Measurements from ENCODE around the gene NCOA7.
"Not testable (repeated sequence)": the region's sequence is repeated elsewhere in the genome, so short reads cannot be mapped to it uniquely, and the experiment has no call there.

The NCOA7 gene

DNA sequence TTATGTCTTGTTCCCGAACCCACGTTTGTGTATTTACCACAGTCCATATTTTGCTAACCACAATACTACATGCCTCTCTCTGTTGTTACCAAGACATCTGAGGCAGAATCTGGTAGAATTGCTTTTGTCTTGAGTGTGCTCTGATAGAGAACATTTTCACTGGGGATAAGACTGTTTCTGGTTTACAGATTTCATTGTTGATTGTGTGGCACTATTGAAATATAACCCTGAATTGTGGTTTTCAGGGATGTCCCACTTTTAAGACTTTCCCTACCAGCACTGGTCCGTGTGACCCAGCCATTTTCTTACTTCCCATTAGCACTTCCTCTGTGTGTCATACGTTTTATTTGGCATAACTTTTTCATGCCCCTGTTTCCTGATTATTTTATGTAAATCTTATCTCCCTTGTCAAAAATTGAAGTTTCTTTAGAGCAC, 12.2 kb downstream of the NCOA7 start:
- H3K27ac ChIP-seq (ENCODE audit: low read depth, low read length), result peak overlapping the region; percentile 43
- H3K4me3 ChIP-seq (ENCODE audit: low read length), result peak overlapping the region; percentile 42
- peak overlapping the region; percentile 52 for H3K4me2 ChIP-seq (ENCODE audit: low read length)
- peaks cover 93% of the 10 kb centered on the region for H3K4me1 ChIP-seq (ENCODE audit: control insufficient read depth, low read length)
- peaks cover 92% of the 10 kb centered on the region for H3K79me2 ChIP-seq (ENCODE audit: control insufficient read depth, low read length)
- no peaks in the 10 kb centered on the region for H3K9me3 ChIP-seq (ENCODE audit: control insufficient read depth, insufficient read depth, low read length)
- H4K20me1 ChIP-seq (ENCODE audit: control insufficient read depth, insufficient read depth, low read depth, low read length), result no peaks in the 10 kb centered on the region
- peaks cover 77% of the 10 kb centered on the region for H3K36me3 ChIP-seq (ENCODE audit: control insufficient read depth, low read length)
- peaks cover 14% of the 10 kb centered on the region for H3F3A ChIP-seq (ENCODE audit: control insufficient read depth, insufficient read depth)
- TF ChIP-seq, protein P1, sequence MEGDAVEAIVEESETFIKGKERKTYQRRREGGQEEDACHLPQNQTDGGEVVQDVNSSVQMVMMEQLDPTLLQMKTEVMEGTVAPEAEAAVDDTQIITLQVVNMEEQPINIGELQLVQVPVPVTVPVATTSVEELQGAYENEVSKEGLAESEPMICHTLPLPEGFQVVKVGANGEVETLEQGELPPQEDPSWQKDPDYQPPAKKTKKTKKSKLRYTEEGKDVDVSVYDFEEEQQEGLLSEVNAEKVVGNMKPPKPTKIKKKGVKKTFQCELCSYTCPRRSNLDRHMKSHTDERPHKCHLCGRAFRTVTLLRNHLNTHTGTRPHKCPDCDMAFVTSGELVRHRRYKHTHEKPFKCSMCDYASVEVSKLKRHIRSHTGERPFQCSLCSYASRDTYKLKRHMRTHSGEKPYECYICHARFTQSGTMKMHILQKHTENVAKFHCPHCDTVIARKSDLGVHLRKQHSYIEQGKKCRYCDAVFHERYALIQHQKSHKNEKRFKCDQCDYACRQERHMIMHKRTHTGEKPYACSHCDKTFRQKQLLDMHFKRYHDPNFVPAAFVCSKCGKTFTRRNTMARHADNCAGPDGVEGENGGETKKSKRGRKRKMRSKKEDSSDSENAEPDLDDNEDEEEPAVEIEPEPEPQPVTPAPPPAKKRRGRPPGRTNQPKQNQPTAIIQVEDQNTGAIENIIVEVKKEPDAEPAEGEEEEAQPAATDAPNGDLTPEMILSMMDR (IDR thresholded peaks at IDR 0.05; ENCODE audit: low read depth, low read length, poor library complexity, severe bottlenecking), result no peak
- TF ChIP-seq EZH2phosphoT487 (IDR thresholded peaks at IDR 0.05; ENCODE audit: borderline replicate concordance, low read length), result no peak
- no peaks in the 10 kb centered on the region for H3K9me2 ChIP-seq (replicated peaks; ENCODE audit: control insufficient read depth, low read length)
- no peaks in the 10 kb centered on the region for H3K27me3 ChIP-seq (ENCODE audit: control insufficient read depth, low read length)

GRCh38 chr6:125804264-125804663, 13.5 kb downstream of the NCOA7 start:
- H4K20me1 ChIP-seq (ENCODE audit: control insufficient read depth, insufficient read depth, low read depth, low read length), result no peaks in the 10 kb centered on the region
- peaks cover 98% of the 10 kb centered on the region for H3K4me1 ChIP-seq (ENCODE audit: control insufficient read depth, low read length)
- no peaks in the 10 kb centered on the region for H3K27me3 ChIP-seq (ENCODE audit: control insufficient read depth, low read length)
- no peaks in the 10 kb centered on the region for H3K9me2 ChIP-seq (replicated peaks; ENCODE audit: control insufficient read depth, low read length)
- H3K9me3 ChIP-seq (ENCODE audit: control insufficient read depth, insufficient read depth, low read length), result no peaks in the 10 kb centered on the region
- peaks cover 7% of the 10 kb centered on the region for H3F3A ChIP-seq (ENCODE audit: control insufficient read depth, insufficient read depth)
- H3K27ac ChIP-seq (ENCODE audit: low read depth, low read length), result no peak overlapping the region
- peaks cover 98% of the 10 kb centered on the region for H3K79me2 ChIP-seq (ENCODE audit: control insufficient read depth, low read length)
- H3K36me3 ChIP-seq (ENCODE audit: control insufficient read depth, low read length), result peaks cover 80% of the 10 kb centered on the region
- no peak overlapping the region for H3K4me3 ChIP-seq (ENCODE audit: low read length)
- peak overlapping the region; percentile 52; the same call in 1 of the 2 replicates for H3K4me2 ChIP-seq (ENCODE audit: low read length)
- no peak for TF ChIP-seq EZH2phosphoT487 (IDR thresholded peaks at IDR 0.05; ENCODE audit: borderline replicate concordance, low read length)
- TF ChIP-seq, protein P1 (IDR thresholded peaks at IDR 0.05; ENCODE audit: low read depth, low read length, poor library complexity, severe bottlenecking), result no peak

- not testable (repeated sequence) for H3K4me3 ChIP-seq (ENCODE audit: low read length); H3K9me2 ChIP-seq (replicated peaks; ENCODE audit: control insufficient read depth, low read length); H4K20me1 ChIP-seq (ENCODE audit: control insufficient read depth, insufficient read depth, low read depth, low read length); H3K27me3 ChIP-seq (ENCODE audit: control insufficient read depth, low read length); H3K27ac ChIP-seq (ENCODE audit: low read depth, low read length); H3K9me3 ChIP-seq (ENCODE audit: control insufficient read depth, insufficient read depth, low read length); H3K4me2 ChIP-seq (ENCODE audit: low read length)
- Histone ChIP-seq H3K4me1 (ENCODE audit: control insufficient read depth, low read length) (peaks cover 98% of the 10 kb centered on the region), H3K36me3 (ENCODE audit: control insufficient read depth, low read length) (peaks cover 73% of the 10 kb centered on the region), H3F3A (ENCODE audit: control insufficient read depth, insufficient read depth) (peaks cover 14% of the 10 kb centered on the region), H3K79me2 (ENCODE audit: control insufficient read depth, low read length) (peaks cover 98% of the 10 kb centered on the region)
Measured at GRCh38 chr6:125804866-125805425, 14.2 kb downstream of the NCOA7 start.

GRCh38 chr6:125806813-125807212, 16.1 kb downstream of the NCOA7 start:
- peaks cover 98% of the 10 kb centered on the region for H3K4me1 ChIP-seq (ENCODE audit: control insufficient read depth, low read length)
- peak overlapping the region; percentile 84 for H3K4me2 ChIP-seq (ENCODE audit: low read length)
- H3K4me3 ChIP-seq (ENCODE audit: low read length), result peak overlapping the region; percentile 21; the same call in 1 of the 2 replicates
- H3K9me3 ChIP-seq (ENCODE audit: control insufficient read depth, insufficient read depth, low read length), result no peaks in the 10 kb centered on the region
- H3K27me3 ChIP-seq (ENCODE audit: control insufficient read depth, low read length), result no peaks in the 10 kb centered on the region
- no peaks in the 10 kb centered on the region for H3K9me2 ChIP-seq (replicated peaks; ENCODE audit: control insufficient read depth, low read length)
- H3F3A ChIP-seq (ENCODE audit: control insufficient read depth, insufficient read depth), result peaks cover 23% of the 10 kb centered on the region
- H3K36me3 ChIP-seq (ENCODE audit: control insufficient read depth, low read length), result peaks cover 64% of the 10 kb centered on the region
- H3K27ac ChIP-seq (ENCODE audit: low read depth, low read length), result peak overlapping the region; percentile 88
- no peaks in the 10 kb centered on the region for H4K20me1 ChIP-seq (ENCODE audit: control insufficient read depth, insufficient read depth, low read depth, low read length)
- TF ChIP-seq, protein P1 (IDR thresholded peaks at IDR 0.05; ENCODE audit: low read depth, low read length, poor library complexity, severe bottlenecking), result no peak
- TF ChIP-seq EZH2phosphoT487 (IDR thresholded peaks at IDR 0.05; ENCODE audit: borderline replicate concordance, low read length), result no peak
- H3K79me2 ChIP-seq (ENCODE audit: control insufficient read depth, low read length), result peaks cover 98% of the 10 kb centered on the region
